Mammary epithelial cell (primary cell): ENCODE measurements around the gene H2BK1.

Experiments
- EZH2 ChIP-seq: IDR thresholded peaks from 2 replicates; pipeline ENCODE4 v1.6.1; 2012; ENCODE audit warnings: low read length, inconsistent platforms, borderline replicate concordance
- TF ChIP-seq, protein P1 (sequence below), 2 donors: IDR thresholded peaks in 1 of 2; conservative IDR thresholded peaks in 1 of 2; 2 replicates each; pipeline ENCODE4 v1.5.1; 2011 to 2012; ENCODE audit warnings: inconsistent platforms in 2 of 2, low read length in 2 of 2, mild to moderate bottlenecking in 2 of 2, control low read depth in 1 of 2, low read depth in 1 of 2; ENCODE audit not compliant: insufficient read depth in 1 of 2; ENCODE audit errors: extremely low read depth in 1 of 2

DNA sequence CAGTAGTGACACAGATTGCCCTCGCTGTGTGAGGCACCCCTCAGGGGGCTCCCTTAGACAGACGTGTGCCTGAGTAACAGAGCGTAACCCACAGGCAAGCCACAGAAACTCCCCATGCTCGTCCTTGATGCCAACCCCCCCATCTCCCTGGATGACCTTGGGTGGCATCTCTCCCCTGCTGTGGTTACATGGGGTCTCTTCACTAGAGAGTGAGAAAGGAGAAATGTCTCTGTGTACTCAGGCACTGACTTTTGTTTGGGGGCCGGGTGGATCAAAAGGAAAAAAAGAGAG lies 22.1 kb downstream of the H2BK1 start:
- TF ChIP-seq, protein P1, sequence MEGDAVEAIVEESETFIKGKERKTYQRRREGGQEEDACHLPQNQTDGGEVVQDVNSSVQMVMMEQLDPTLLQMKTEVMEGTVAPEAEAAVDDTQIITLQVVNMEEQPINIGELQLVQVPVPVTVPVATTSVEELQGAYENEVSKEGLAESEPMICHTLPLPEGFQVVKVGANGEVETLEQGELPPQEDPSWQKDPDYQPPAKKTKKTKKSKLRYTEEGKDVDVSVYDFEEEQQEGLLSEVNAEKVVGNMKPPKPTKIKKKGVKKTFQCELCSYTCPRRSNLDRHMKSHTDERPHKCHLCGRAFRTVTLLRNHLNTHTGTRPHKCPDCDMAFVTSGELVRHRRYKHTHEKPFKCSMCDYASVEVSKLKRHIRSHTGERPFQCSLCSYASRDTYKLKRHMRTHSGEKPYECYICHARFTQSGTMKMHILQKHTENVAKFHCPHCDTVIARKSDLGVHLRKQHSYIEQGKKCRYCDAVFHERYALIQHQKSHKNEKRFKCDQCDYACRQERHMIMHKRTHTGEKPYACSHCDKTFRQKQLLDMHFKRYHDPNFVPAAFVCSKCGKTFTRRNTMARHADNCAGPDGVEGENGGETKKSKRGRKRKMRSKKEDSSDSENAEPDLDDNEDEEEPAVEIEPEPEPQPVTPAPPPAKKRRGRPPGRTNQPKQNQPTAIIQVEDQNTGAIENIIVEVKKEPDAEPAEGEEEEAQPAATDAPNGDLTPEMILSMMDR (conservative IDR thresholded peaks at IDR 0.05 in 1 of 2, IDR thresholded peaks at IDR 0.05 in 1 of 2; ENCODE audit: extremely low read depth in 1 of 2, insufficient read depth in 1 of 2, low read depth in 1 of 2, low read length in 2 of 2), result no peak
- TF ChIP-seq EZH2, result no peak
